Measurements from ENCODE around the gene PRRG2. TPM values are rescaled to one million over a fixed set of nuclear protein-coding genes. Genes with fewer than 3 reads are reported as not detected.

Gene PRRG2
- total and polyA plus RNA-seq, 9 of the 15 experiments (the other 6 are each of a cell fraction or from before 2014, with no cell fraction given), result 0.06 to 1.1 (median 0.33) TPM

- no peak for TF ChIP-seq EGR1 (conservative IDR thresholded peaks at IDR 0.05)
- TF ChIP-seq ZNF830 (CRISPR knock-in tag; IDR thresholded peaks at IDR 0.05), result no peak
- peak; percentile 59; the same call in 1 of the 2 replicates for TF ChIP-seq ZNF589 (CRISPR knock-in tag; IDR thresholded peaks at IDR 0.05; ENCODE audit: low read depth)
- TF ChIP-seq ADNP (tag; IDR thresholded peaks at IDR 0.05), result no peak
- TF ChIP-seq ZNF277 (CRISPR knock-in tag; IDR thresholded peaks at IDR 0.05; ENCODE audit: borderline replicate concordance), result no peak
- TF ChIP-seq ZFP36 (IDR thresholded peaks at IDR 0.05; ENCODE audit: low read depth, low read length, partially characterized antibody), result no peak
- TF ChIP-seq ZNF12 (CRISPR knock-in tag; IDR thresholded peaks at IDR 0.05), result no peak
- TF ChIP-seq MYC (IDR thresholded peaks at IDR 0.05; ENCODE audit: low read depth, low read length), result no peak
- TF ChIP-seq MYC (CRISPR knock-in tag; IDR thresholded peaks at IDR 0.05; ENCODE audit: borderline replicate concordance, low read depth), result 0 out of 2 replicates have a peak, but pooled peaks have one; percentile 55
- no peak for TF ChIP-seq ARID2 (IDR thresholded peaks at IDR 0.05)
- no peak for TF ChIP-seq TAF1 (IDR thresholded peaks at IDR 0.05; ENCODE audit: control insufficient read depth, extremely low read depth, insufficient read depth, low read length, severe bottlenecking)
- TF ChIP-seq HCFC1 (IDR thresholded peaks at IDR 0.05; ENCODE audit: low read depth, low read length), result no peak
- no peak for TF ChIP-seq MNT (conservative IDR thresholded peaks at IDR 0.05)
- peak; percentile 95; the same call in 1 of the 2 replicates for TF ChIP-seq KLF6 (CRISPR knock-in tag; IDR thresholded peaks at IDR 0.05; ENCODE audit: borderline replicate concordance)
- TF ChIP-seq CREBBP (IDR thresholded peaks at IDR 0.05; ENCODE audit: low read depth, low read length), result no peak
- TF ChIP-seq TAF9B (IDR thresholded peaks at IDR 0.05; ENCODE audit: partially characterized antibody), result no peak
- no peak for TF ChIP-seq CBX1 (IDR thresholded peaks at IDR 0.05; ENCODE audit: low read depth)
- no peak for TF ChIP-seq DEAF1 (CRISPR knock-in tag; IDR thresholded peaks at IDR 0.05)
- TF ChIP-seq NFXL1 (CRISPR knock-in tag; IDR thresholded peaks at IDR 0.05), result peak; percentile 28; the same call in 1 of the 2 replicates
- no peak for TF ChIP-seq TAL1 (IDR thresholded peaks at IDR 0.05)
- TF ChIP-seq SAFB2 (IDR thresholded peaks at IDR 0.05; ENCODE audit: borderline replicate concordance, low read depth, low read length, severe bottlenecking), result no peak
- no peak for TF ChIP-seq SRSF9 (IDR thresholded peaks at IDR 0.05; ENCODE audit: borderline replicate concordance, low read depth, low read length)
- TF ChIP-seq TCF15 (CRISPR knock-in tag; IDR thresholded peaks at IDR 0.05), result peak; percentile 83; the same call in 1 of the 2 replicates
- TF ChIP-seq HMG20A (CRISPR knock-in tag; conservative IDR thresholded peaks at IDR 0.05), result peak; percentile 67; the same call in 1 of the 2 replicates
- TF ChIP-seq ZFPM2 (CRISPR knock-in tag; IDR thresholded peaks at IDR 0.05), result no peak
- TF ChIP-seq ZNF140 (CRISPR knock-in tag; IDR thresholded peaks at IDR 0.05), result 0 out of 2 replicates have a peak, but pooled peaks have one; percentile 50
- TF ChIP-seq ZEB2 (IDR thresholded peaks at IDR 0.05), result no peak
Measured at GRCh38 chr19:49579193-49579592, 1.9 kb upstream of the PRRG2 start (continued).
